GM12874 (cell line): Measurements from ENCODE around the gene TPPP3.

Experiments
- CTCF ChIP-seq: IDR thresholded peaks from 2 replicates; pipeline ENCODE4 v1.5.1; 2011; ENCODE audit warnings: low read depth, mild to moderate bottlenecking, control low read depth, low read length, moderate library complexity; ENCODE audit not compliant: insufficient read depth

TPPP3 gene

GRCh38 chr16:67398546-67399217, 5.4 kb upstream of the TPPP3 start:
- TF ChIP-seq CTCF, result no peak

DNA sequence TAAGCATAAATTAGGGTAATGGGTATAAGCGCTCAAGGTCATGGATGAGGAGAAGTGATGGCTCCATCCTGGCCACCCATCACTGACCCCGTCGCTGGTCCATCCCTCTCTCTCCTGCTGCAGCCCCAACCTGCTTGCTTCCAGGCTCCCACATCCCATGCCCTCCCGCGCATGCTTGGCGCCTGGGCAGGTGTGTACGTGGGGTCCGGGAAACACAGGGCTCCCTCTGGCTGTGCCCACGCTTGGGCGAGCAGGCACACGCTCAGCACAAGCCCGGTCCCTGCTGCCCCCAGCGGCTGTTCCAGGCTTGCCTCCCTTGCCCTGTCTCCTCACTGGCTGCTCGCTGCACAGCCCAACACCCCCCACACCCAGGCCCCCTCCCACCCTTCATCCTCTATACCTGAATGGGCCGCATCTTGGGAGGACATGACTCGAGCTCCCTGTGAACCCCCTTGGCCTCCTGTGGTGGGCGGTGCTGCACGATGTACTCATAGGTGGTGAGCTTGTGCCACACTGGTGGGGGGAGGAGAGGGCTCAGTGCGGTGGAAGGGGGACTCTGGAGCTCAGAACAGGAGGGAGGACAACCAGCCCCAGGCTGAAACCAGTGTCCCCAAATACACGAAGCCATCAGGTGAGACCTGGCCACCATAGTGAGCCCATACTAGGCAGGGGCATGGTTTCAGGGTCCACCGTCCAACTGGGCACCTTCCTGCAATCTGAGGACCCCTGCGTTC, 4.7 kb upstream of the TPPP3 start:
- no peak for TF ChIP-seq CTCF

DNA sequence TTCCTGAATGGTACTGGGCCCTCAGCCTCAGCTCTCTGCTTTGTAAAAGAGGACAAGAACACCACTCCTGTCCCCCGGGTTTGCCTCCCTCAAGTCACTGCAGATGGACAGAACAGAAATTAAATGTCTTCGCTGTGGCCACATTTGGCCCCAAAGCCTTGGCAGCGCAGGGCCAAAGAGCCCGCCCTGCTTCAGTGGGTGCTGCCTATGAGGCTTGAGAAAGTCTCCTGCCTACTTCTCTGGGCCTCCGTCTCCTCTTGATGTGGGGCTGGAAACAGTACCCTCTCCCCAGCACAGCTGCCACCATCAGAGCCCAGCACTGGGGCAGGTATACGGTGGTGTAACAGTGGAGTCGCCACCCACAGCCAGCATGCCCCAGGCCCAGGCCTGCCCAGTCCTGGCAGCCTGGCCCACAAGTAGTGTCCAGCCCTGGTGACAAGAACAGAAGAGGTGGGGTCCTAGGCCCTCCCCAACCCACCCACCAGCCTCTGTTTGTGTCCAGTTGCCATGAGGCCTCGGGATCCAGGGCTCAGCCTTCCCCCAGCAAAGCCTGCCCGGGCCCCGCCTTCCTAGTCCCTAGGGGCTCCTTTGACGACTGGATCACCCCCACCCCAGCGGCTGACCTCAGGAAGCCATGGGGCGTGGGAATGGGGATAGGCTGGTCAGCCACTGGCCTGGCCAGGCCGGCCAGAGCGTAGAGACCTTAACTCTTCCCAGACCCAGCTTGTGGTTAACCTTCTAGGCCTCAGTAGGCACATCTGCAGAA, 3.9 kb upstream of the TPPP3 start:
- no peak for TF ChIP-seq CTCF

- no peak for TF ChIP-seq CTCF
These were observed 3.1 kb upstream of the TPPP3 start for GRCh38 chr16:67396159-67397035.

GRCh38 chr16:67395458-67396158, 2.3 kb upstream of the TPPP3 start:
- TF ChIP-seq CTCF, result no peak

- no peak for TF ChIP-seq CTCF
These were observed 1.8 kb upstream of the TPPP3 start for GRCh38 chr16:67395105-67395457.
